ENCODE data around the gene DNAH2. TPM values are rescaled to one million over a fixed set of nuclear protein-coding genes. Genes with fewer than 3 reads are reported as not detected.
A peak's percentile ranks its signal among the peaks of the same experiment; 100 is the strongest.

Gene DNAH2
- total and polyA plus RNA-seq, 2 donors (not counting 3 experiments of a cell fraction or from before 2014, with no cell fraction given): 0.10 to 0.11 TPM

GRCh38 chr17:7687072-7687907 is 30.3 kb upstream of the DNAH2 start, which contains the start of gene TP53:
TSS of gene TP53 (minus strand) at chr17:7687490. CDS start at chr17:7676594, 10,896 bp downstream.
- BruUV-seq (replicated peaks): TSS peak; percentile 44
- H3K79me2 ChIP-seq (ENCODE audit: control insufficient read depth, insufficient read depth, low read length): peaks cover 50% of the 10 kb centered on the region

More at GRCh38 chr17:7687072-7687907, 30.3 kb upstream of the DNAH2 start, which contains the start of gene TP53:
- dilution Hi-C loops (cut with MboI; ENCODE audit: extremely low pct_ligation_motif_present, low sequenced_read_pairs) (no loop called here), intact Hi-C loops (cut with micrococcal nuclease) (loop anchor here (2.0 to 10.0 kb wide), 6 partner anchors 155 to 335 kb away; partner anchors contain the start of genes CHD3, FGF11, KCTD11 and POLR2A)
- FAIRE-seq: peak; percentile 98
- peaks cover 0 to 2% of the 10 kb centered on the region in 2 experiments for H3K36me3 ChIP-seq (ENCODE audit: control insufficient read depth in 2 of 2, extremely low read depth in 1 of 2, insufficient read depth in 2 of 2, low read length in 2 of 2)
- H3K9me1 ChIP-seq (replicated peaks; ENCODE audit: control insufficient read depth, extremely low read depth, insufficient read depth, low read length): no peaks in the 10 kb centered on the region
- ChIA-PET POLR2A (interaction anchor here (0.6 to 2.4 kb wide), 12 partner anchors 31 to 626 kb away, joined by 3 to 12 read pairs (median 5); partner anchors contain the start of genes ATP1B2, CD68, FXR2 and MPDU1), CTCF (interaction anchor here (0.7 to 4.4 kb wide), 42 partner anchors 10 to 386 kb away, joined by 3 to 97 read pairs (median 4); partner anchors contain the start of genes ATP1B2, CD68, DNAH2 and EFNB3)
- H3K27me3 ChIP-seq (ENCODE audit: control insufficient read depth in 2 of 2, insufficient read depth in 2 of 2, low read length in 2 of 2): no peaks in the 10 kb centered on the region
- H3K9ac ChIP-seq (replicated peaks; ENCODE audit: extremely low read depth, insufficient read depth, low read length): peak within 1 kb of the TSS; percentile 99
- TF ChIP-seq POLR2AphosphoS5 (IDR thresholded peaks at IDR 0.05; ENCODE audit: insufficient read depth, low read depth, low read length) (peak; percentile 90), CTCF (IDR thresholded peaks at IDR 0.05; ENCODE audit: extremely low read depth in 1 of 2, insufficient read depth in 1 of 2, low read depth in 1 of 2, low read length in 2 of 2) (no peak), MYC (IDR thresholded peaks at IDR 0.05; ENCODE audit: low read depth, low read length) (peak; percentile 75), POLR2A (IDR thresholded peaks at IDR 0.05; ENCODE audit: low read depth, low read length) (peak; percentile 94), MAX (IDR thresholded peaks at IDR 0.05; ENCODE audit: insufficient read depth, insufficient read length) (peak; percentile 44), FOS (IDR thresholded peaks at IDR 0.05; ENCODE audit: borderline replicate concordance, insufficient read depth, low read length) (peak; percentile 75), EZH2 (IDR thresholded peaks at IDR 0.05; ENCODE audit: borderline replicate concordance, low read depth, low read length, severe bottlenecking) (no peak), GATA2 (IDR thresholded peaks at IDR 0.05; ENCODE audit: insufficient read depth, insufficient read length, low read depth, low read length) (no peak)
- H3K4me2 ChIP-seq (ENCODE audit: insufficient read depth, low read length): peak within 1 kb of the TSS; percentile 98
- H3K4me1 ChIP-seq (ENCODE audit: control insufficient read depth, extremely low read depth, insufficient read depth, low read length): peaks cover 26% of the 10 kb centered on the region
- DNase-seq (ENCODE audit: low read depth, low spot score): peak; percentile 94
- peak within 1 kb of the TSS; percentile 75 to 96 (median 79) for H3K4me3 ChIP-seq (replicated peaks in 1 of 3; ENCODE audit: insufficient read depth in 1 of 3, low read depth in 1 of 3, low read length in 3 of 3)
- no peaks in the 10 kb centered on the region for H3K9me3 ChIP-seq (replicated peaks; ENCODE audit: control insufficient read depth, insufficient read depth, low read length)
- peak within 1 kb of the TSS; percentile 89 for H2AFZ ChIP-seq (ENCODE audit: low read depth, low read length)
- no peaks in the 10 kb centered on the region for H4K20me1 ChIP-seq (replicated peaks; ENCODE audit: control insufficient read depth, extremely low read depth, insufficient read depth, low read length)
- peak within 1 kb of the TSS; percentile 93 for H3K27ac ChIP-seq (ENCODE audit: insufficient read depth, low read depth, low read length)
